Frontal cortex (tissue), 4 donors: ENCODE results near the gene GTF3C4. TPM values are rescaled to one million over a fixed set of nuclear protein-coding genes. Genes with fewer than 3 reads are reported as not detected.

ENCODE experiments used
- DNase-seq, 2 donors: peaks; one replicate each; pipeline ENCODE4 v3.0.0; 2012; ENCODE audit warnings: low spot score in 2 of 2
- FAIRE-seq: peaks from 2 replicates; lab custom pipeline; 2012; peaks lifted over from hg19 to GRCh38; lab: Jason Lieb, UNC
- total RNA-seq: library from RNA; depleted of rRNA; stranded (reverse); fragments of >200 nt; gene quantifications from one replicate; pipeline ENCODE4 v1.2.3, GENCODE V29; 2014
- donor health status: control.
- donor health status: control.
- donor health status: control.

The GTF3C4 gene
- total RNA-seq, 1 donor from 2014 or later = 18.3 TPM

GRCh38 chr9:132646726-132647125 lies 23.5 kb upstream of the GTF3C4 start:
- FAIRE-seq (no peak), DNase-seq (no peak)

DNA sequence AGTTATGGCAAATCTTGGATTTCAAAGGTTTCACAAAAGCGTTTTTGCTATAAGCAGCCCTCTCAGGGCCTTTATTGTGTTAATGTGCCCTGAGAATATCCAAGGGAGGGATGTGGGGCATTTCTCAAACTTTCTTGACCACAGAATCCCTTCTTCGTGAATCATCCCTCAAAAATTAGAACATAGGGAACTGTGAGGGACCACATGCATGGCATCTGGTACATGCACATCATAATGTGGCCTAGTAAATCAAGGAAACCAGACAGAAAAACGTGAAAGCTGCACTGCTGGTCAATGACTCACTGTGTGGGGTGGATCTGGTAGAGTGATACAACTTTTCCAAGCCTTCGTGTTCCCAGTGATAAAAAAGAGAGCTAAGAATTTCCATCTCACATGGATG lies 22.9 kb upstream of the GTF3C4 start:
- FAIRE-seq (no peak), DNase-seq (no peak)

DNA sequence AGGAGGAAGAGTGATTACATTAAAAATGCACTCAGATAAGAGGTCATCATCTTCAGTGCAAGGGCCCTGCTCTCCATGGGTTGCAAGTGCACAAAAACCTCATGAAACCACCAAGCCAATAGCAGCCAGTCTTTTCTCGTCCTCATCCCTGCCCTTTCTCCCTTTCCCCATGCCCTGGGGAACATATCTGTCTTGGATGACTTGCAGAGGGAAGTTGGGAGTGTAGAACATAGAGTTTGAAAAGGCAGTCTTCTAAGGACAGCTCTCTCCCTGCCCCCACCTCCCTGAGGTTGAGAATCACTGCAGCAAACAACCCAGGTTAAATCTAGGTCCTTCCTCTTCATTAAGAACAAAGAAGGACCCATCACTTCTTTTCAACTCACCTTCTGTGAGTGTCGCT lies 22.5 kb upstream of the GTF3C4 start:
- FAIRE-seq (no peak), DNase-seq (no peak)

DNA sequence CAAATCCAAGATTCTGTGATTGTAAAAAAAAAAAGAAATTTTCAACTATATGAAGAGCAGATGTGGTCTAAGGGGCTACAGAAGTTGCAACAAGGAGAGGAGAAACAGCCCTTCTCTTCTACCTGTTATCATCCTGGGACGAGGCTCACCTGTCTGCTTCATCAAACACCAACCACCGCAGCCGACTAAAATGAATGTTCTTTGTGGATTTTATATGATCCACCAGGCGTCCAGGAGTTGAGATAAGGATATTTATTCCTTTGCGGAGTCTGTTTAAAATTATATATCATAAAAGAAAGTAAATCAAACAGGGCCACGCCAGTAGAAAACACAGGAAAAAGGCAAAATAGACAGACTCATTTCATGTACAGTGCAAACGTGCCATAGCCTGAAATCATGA lies 22.0 kb upstream of the GTF3C4 start:
- FAIRE-seq = no peak
- DNase-seq = no peak

DNA sequence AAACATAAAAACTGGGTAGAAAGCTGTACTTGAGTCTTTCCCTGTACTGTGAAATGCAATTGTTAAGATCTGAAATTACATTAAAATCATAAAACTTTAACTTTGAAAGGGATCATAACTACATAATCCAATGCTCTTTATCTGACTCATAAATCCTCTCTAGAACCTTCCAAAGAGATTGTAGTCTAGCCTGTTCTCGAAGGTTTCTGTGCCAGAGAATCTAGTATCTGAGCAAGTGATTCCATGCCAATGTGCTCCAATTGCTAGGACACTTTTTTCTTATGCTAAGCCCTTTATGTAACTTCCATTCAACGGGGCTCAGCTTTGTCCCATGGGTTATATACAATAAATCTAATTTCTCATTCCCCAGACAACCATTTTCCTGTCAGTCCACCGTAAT lies 21.6 kb upstream of the GTF3C4 start:
- FAIRE-seq = no peak
- DNase-seq = no peak

DNA sequence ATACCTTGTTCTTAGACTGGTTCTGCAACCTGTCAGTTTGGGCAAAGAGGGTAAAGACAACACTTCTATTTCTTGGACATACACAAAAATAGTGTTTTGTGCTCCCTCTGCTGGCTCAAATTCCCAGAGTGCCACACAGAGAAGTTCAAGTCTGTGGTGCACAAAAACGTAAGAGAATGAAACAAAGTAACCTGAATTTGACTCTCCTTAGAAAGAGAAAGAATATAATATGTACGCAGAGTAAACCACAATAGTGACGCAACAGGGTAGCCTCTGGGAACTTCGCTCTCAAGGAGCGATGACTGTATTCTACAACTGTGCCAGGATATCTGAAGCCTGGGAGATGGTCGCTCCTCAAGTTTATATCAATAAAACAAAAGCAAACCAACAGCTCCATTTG lies 19.0 kb upstream of the GTF3C4 start:
- no peak for DNase-seq
- FAIRE-seq = no peak

DNA sequence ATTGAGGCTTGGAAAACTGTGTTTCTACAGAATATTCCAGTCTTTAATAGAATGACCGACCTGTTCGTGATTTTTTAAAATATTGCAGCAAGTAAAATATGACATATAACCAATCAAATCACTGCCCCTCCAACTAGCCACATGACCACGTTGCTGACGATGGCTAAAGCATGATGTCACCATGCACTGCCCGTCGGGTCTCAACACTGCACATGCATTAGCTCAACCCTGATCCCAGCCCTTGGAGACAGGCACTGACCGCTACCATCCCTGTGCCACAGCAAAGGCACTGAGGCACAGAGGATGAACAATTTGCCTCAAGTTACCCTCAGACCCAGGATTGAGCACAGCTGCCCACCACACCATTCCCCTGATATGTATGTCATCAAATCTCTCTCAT lies 14.0 kb upstream of the GTF3C4 start:
- no peak for FAIRE-seq

DNA sequence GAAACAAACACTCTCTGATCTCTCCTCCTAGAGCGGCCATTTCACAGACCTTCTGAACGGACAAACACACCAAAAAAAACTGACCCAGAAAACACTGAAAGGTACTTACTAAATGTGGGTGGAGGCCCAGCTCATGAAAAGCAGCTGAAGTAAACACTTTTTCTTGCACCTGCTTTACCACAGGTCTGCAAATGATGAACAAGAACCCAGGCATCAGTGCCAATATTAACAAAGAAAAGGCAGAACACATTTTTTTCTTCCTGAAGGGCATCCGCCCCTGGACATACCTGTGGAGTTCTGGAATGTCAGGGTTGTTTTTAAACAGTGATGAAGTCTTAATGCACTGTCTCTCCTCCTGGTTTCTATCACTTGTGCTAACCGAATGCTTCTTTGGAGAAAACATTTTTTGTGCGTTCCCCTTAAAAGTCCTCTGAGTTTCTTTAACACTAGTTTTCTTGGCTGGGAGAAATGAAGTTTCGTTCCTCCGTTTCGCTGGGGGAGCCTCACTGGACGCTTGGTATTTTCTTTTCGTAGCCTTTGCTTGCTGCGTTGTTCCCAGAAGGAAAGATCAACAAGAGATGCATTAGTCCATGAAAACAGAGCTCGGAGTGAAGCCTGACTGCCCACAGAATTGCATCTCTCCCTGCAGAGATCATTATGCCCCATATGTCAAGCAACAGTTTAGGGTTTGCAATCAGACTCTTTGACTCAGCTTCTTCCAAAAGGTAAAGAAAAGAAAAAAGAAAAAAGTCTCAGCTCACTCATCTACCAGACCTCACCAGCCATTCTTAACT lies 7.9 kb upstream of the GTF3C4 start:
- FAIRE-seq = no peak
- no peak for DNase-seq

More for the DNA sequence above, 14.0 kb upstream of the GTF3C4 start:
- DNase-seq = no peak

GRCh38 chr9:132663117-132663516 lies 7.1 kb upstream of the GTF3C4 start:
- FAIRE-seq = no peak
- no peak for DNase-seq

DNA sequence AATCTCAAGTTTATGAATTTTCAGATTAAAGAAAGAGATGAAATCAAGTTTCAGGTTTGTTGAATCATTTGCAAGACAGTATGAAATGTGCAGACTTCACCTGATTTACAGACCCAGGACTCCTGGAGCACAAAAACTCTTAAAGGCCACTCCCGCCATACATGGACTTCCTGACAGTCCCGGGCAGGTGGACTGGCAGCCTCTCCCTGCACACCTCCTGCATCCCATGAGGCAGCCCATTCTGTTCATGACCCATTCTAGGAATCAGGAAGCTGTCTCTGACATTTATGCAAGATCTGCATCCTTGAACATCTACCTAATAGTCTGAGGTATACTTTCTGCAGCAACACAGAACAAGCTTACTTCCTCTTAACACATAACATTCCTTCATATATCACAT lies 6.4 kb upstream of the GTF3C4 start:
- DNase-seq (no peak), FAIRE-seq (no peak)

DNA sequence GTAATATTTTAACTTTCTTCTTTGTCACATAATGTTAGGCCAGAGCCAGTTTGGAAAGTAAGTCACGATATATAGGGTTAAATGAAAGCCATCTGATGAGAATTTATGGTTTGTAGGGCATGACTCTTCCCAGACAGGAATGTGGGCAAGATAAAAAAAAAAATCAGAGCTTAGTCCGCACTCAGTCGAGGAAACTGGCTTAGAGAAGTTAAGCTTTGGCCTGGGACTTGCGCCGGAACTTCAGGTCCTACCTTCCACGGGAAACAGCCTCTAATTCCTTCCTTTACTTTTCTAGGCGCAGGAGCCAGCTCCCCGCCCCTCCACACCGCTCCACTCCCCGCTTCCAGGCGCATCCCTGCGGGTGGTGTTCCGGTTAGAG lies 956 bp upstream of the GTF3C4 start:
- DNase-seq (no peak), FAIRE-seq (no peak)

DNA sequence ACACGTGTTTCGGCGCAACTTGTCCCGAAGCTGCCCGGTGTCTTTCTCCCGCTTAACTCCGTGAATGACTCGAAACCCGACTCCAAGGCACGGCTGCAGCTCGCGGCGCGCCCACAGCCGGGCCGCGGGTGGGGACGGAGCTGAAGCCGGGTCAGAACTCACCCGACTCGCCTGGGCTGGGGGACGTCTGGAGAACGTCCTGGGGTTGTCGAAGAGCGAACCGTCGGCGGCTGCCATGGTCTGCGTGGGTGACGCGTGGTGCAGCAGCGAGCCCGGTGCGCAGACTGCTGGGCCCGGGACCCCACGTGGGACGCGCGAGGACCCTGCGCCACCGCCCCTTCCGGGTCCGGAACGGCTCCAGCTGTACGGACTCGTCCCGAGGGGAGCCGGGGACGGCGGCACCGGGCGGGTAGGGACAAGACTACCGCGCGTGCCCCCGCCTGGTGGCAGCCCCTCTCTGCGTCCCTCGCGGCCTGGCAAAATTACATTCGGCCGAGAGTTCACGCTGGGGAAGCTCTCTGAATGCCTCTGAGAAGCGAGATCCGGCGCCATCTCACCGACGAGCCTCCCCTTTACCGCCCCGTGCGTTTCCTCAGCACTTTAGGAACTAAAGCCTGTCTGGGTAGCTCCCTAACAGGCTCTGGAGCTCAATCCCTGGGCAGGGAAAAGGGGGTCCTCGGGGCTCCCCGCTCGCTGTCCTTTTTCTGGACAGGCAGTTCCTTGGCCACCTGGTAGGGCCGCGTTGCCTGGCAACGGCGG lies 387 bp upstream of the GTF3C4 start, which contains the start of gene DDX31:
TSS of gene DDX31 (minus strand) at position 286 of the 759 bp plus-strand sequence. CDS start at position 237, 49 bp downstream.
- FAIRE-seq (no peak), DNase-seq (peak; percentile 92 to 93)

DNA sequence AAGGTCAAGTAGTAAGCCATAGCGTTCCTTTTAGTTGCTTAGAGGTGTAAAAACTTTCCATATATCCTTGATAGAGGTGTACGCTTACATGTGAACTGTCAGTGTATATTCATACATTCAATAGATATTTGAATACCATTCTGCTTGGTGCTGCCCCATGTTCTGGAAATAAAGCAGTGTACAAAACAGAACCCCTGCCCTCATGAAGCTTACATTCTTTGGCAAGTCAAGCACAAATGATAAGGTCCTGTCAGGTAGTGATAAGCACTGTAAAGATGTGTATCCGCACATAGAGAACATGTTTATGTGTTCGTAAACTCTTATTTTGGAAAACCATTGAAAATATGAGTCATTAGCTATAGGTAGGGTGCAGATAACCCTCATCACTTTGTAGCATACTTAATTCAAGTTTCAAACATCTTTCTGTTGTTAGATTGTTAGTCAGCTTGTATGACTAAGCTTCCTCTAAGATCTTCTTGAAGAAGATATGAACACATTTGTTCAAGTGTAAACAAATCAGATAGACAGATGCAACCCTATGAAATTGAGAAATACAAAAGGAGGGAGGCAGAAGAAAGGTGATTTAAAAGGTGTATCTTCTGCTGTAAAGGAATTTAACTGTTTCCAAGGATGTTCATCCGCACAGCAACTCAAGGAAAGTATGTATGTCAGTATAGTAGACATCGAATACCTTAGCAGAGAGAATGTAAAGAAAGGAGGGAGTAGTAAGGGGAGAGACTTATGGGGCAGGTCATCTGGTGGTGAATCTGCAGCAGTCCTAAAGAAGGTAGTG lies 1.6 kb downstream of the GTF3C4 start:
- no peak for DNase-seq
- no peak for FAIRE-seq

GRCh38 chr9:132672413-132672690 lies 2.1 kb downstream of the GTF3C4 start:
- DNase-seq (no peak), FAIRE-seq (no peak)

GRCh38 chr9:132673355-132673754 lies 3.1 kb downstream of the GTF3C4 start:
- FAIRE-seq = no peak

GRCh38 chr9:132674485-132674884 lies 4.2 kb downstream of the GTF3C4 start:
- DNase-seq (no peak), FAIRE-seq (no peak)

More at GRCh38 chr9:132673355-132673754, 3.1 kb downstream of the GTF3C4 start:
- DNase-seq = no peak

DNA sequence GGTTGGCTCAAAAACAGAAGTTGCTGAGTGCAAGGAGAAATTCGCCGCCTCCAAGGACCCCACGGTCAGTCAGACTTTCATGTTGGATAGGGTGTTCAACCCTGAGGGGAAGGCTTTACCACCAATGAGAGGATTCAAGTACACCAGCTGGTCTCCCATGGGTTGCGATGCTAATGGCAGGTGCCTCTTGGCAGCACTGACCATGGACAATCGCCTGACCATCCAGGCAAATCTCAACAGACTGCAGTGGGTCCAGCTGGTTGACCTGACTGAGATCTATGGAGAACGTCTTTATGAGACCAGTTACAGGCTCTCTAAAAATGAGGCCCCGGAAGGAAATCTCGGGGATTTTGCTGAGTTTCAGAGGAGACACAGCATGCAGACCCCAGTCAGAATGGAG lies 7.7 kb downstream of the GTF3C4 start:
- FAIRE-seq = no peak
- no peak for DNase-seq

GRCh38 chr9:132679946-132680625 lies 9.8 kb downstream of the GTF3C4 start:
- no peak for FAIRE-seq
- no peak for DNase-seq

GRCh38 chr9:132681561-132681960 lies 11.3 kb downstream of the GTF3C4 start:
- DNase-seq = no peak
- FAIRE-seq = no peak

- no peak for FAIRE-seq
Observed at GRCh38 chr9:132683873-132684272, 13.6 kb downstream of the GTF3C4 start.

More at GRCh38 chr9:132683873-132684272, 13.6 kb downstream of the GTF3C4 start:
- no peak for DNase-seq
